Measurements from ENCODE around the gene SMIM45.

The SMIM45 gene

DNA sequence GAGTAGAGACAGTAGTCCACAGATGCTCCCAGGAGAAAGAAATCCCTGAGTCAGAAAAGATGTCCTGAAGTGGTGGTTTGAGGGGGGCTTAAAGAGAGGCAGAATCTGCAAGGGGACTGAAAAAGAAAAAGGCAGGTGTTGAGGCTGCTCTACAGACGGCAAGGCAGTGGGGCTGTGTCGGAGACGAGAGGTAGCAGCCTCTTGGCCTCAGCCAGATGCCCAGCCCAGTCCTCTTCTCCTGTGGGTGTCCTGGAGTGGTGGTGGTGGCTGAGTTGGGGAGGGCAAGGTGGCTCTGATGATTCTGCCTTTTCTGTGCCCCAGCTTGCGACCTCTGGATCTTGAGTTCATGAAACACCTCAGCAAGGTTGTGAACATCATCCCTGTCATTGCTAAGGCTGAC is 37.3 kb downstream of the SMIM45 start:
- WGBS, 2 experiments (ENCODE audit: extremely low coverage in 2 of 2, insufficient read length in 1 of 2): 78% methylated on average over 3 of the region's 4 CpGs; no CpG with 5 or more reads in 1 of the 2 experiments
- no peak overlapping the region for H2BK120ac ChIP-seq (ENCODE audit: low read depth, low read length)
- no peak overlapping the region for H3K4me2 ChIP-seq (ENCODE audit: low read depth, low read length)
- H3K27ac ChIP-seq (ENCODE audit: insufficient read depth, low read length): no peak overlapping the region
- ATAC-seq (ENCODE audit: low read depth): no peak
- no peak overlapping the region for H3K14ac ChIP-seq (replicated peaks; ENCODE audit: low read depth, low read length)
- H4K91ac ChIP-seq (ENCODE audit: insufficient read depth, low read depth, low read length): no peak overlapping the region
- no peak overlapping the region for H2BK15ac ChIP-seq (ENCODE audit: low read depth, low read length)
- BruUV-seq (replicated peaks): no TSS peak
- no peak overlapping the region for H2AFZ ChIP-seq (replicated peaks; ENCODE audit: low read length, poor library complexity)
- no peaks in the 10 kb centered on the region for H4K20me1 ChIP-seq (ENCODE audit: insufficient read depth, low read length)
- H3K27me3 ChIP-seq (ENCODE audit: control insufficient read depth, insufficient read depth, low read length): peaks cover 27% of the 10 kb centered on the region
- no peak overlapping the region for H3K4ac ChIP-seq (ENCODE audit: low read depth, low read length)
- H2AK9ac ChIP-seq (replicated peaks; ENCODE audit: low read depth, low read length, poor library complexity): no peak overlapping the region
- no peak overlapping the region for H3K4me3 ChIP-seq (ENCODE audit: insufficient read depth, low read depth, low read length)
- in situ Hi-C loops (cut with MboI; ENCODE audit: low sequenced_read_pairs): no loop called here
- TF ChIP-seq RAD21 (IDR thresholded peaks at IDR 0.05; ENCODE audit: low read length) (no peak), BHLHE40 (IDR thresholded peaks at IDR 0.05; ENCODE audit: low read depth, low read length) (no peak), SMC3 (IDR thresholded peaks at IDR 0.05; ENCODE audit: low read depth, low read length) (no peak), FOS (IDR thresholded peaks at IDR 0.05; ENCODE audit: low read depth, low read length) (no peak), NFE2L2 (IDR thresholded peaks at IDR 0.05; ENCODE audit: low read depth, low read length) (no peak), USF2 (IDR thresholded peaks at IDR 0.05; ENCODE audit: low read depth, low read length) (no peak), RCOR1 (IDR thresholded peaks at IDR 0.05; ENCODE audit: insufficient replicate concordance, low read length) (no peak), CTCF (conservative IDR thresholded peaks at IDR 0.05; ENCODE audit: low read depth, low read length) (no peak), MAZ (IDR thresholded peaks at IDR 0.05; ENCODE audit: borderline replicate concordance, low read depth, low read length) (no peak), POLR2A (IDR thresholded peaks at IDR 0.05; ENCODE audit: low read depth, low read length) (no peak), MAFK (IDR thresholded peaks at IDR 0.05; ENCODE audit: low read depth, low read length) (no peak)
- TF ChIP-seq, protein P1, sequence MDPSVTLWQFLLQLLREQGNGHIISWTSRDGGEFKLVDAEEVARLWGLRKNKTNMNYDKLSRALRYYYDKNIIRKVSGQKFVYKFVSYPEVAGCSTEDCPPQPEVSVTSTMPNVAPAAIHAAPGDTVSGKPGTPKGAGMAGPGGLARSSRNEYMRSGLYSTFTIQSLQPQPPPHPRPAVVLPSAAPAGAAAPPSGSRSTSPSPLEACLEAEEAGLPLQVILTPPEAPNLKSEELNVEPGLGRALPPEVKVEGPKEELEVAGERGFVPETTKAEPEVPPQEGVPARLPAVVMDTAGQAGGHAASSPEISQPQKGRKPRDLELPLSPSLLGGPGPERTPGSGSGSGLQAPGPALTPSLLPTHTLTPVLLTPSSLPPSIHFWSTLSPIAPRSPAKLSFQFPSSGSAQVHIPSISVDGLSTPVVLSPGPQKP (IDR thresholded peaks at IDR 0.05; ENCODE audit: borderline replicate concordance, low read depth, low read length): no peak
- no peak overlapping the region for H4K5ac ChIP-seq (ENCODE audit: low read depth, low read length)
- no peak overlapping the region for H4K8ac ChIP-seq (ENCODE audit: low read depth in 2 of 2, low read length in 2 of 2)
- intact Hi-C loops (cut with micrococcal nuclease): no loop called here
- CTCF ChIA-PET: no interaction called here
- DNase-seq: no peak
- no peak overlapping the region for H3K23ac ChIP-seq (ENCODE audit: low read depth, low read length)
- H3K9me3 ChIP-seq (ENCODE audit: control insufficient read depth, insufficient read depth, low read length): no peaks in the 10 kb centered on the region
- no peak overlapping the region for H3K18ac ChIP-seq (ENCODE audit: low read depth, low read length)
- dilution Hi-C loops (cut with HindIII; ENCODE audit: low sequenced_read_pairs, unreplicated experiment): no loop called here
- H3K36me3 ChIP-seq (ENCODE audit: control insufficient read depth, insufficient read depth, low read length): no peaks in the 10 kb centered on the region
- H3K56ac ChIP-seq (ENCODE audit: extremely low read depth, insufficient read depth, low read length): no peak overlapping the region
- no peaks in the 10 kb centered on the region for H3K9me1 ChIP-seq (ENCODE audit: insufficient read depth, low read length)
- H3K79me1 ChIP-seq (ENCODE audit: low read depth in 1 of 2, low read length in 2 of 2): no peaks in the 10 kb centered on the region
- no peak overlapping the region for H3K9ac ChIP-seq (ENCODE audit: low read depth, low read length)
- no peaks in the 10 kb centered on the region for H3K4me1 ChIP-seq (ENCODE audit: control insufficient read depth, insufficient read depth, low read length)
- no peak overlapping the region for H2BK20ac ChIP-seq (ENCODE audit: low read depth, low read length)
- no peak overlapping the region for H2AK5ac ChIP-seq (ENCODE audit: low read depth, low read length)
- POLR2A ChIA-PET (ENCODE audit: unreplicated experiment): no interaction called here
- no peak overlapping the region for H2BK5ac ChIP-seq (ENCODE audit: low read depth, low read length, poor library complexity, severe bottlenecking)

All from IMR-90 (cell line).